ENCODE results near the gene RAC3.

Gene RAC3

GRCh38 chr17:82041144-82041814 lies 9.8 kb downstream of the RAC3 start:
- no peak overlapping the region for H3K4me3 ChIP-seq (ENCODE audit: low read depth, low read length)
- in situ Hi-C loops (cut with HindIII; ENCODE audit: low sequenced_read_pairs) = no loop called here
- DNase-seq (ENCODE audit: low read depth, low spot score) = no peak
- no peak for TF ChIP-seq CTCF (IDR thresholded peaks at IDR 0.05; ENCODE audit: low read depth, low read length)

DNA sequence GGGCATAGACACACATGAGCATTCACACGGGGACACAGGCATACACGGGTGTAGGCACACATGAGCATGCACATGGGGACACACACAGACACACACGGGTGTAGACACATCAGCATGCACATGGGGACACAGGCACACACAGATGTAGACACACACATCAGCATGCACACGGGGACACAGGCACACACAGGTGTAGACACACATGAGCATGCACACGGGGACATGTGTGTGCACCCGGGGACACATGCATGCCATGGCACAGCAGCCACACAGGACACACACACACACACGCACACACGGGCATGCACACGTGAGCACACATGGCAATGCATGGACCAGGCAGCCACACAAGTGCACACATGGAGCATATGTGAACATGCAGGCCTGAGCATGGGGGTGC lies 11.2 kb downstream of the RAC3 start:
- DNase-seq (ENCODE audit: low read depth, low spot score) = no peak
- no peak for TF ChIP-seq CTCF (IDR thresholded peaks at IDR 0.05; ENCODE audit: low read depth, low read length)
- H3K4me3 ChIP-seq (ENCODE audit: low read depth, low read length) = no peak overlapping the region
- in situ Hi-C loops (cut with HindIII; ENCODE audit: low sequenced_read_pairs) = no loop called here

- in situ Hi-C loops (cut with HindIII; ENCODE audit: low sequenced_read_pairs) = no loop called here
- TF ChIP-seq CTCF (IDR thresholded peaks at IDR 0.05; ENCODE audit: low read depth, low read length) = no peak
- H3K4me3 ChIP-seq (ENCODE audit: low read depth, low read length) = no peak overlapping the region
- DNase-seq (ENCODE audit: low read depth, low spot score) = no peak
Observed at GRCh38 chr17:82043507-82043906, 12.0 kb downstream of the RAC3 start.

- in situ Hi-C loops (cut with HindIII; ENCODE audit: low sequenced_read_pairs) = no loop called here
- no peak overlapping the region for H3K4me3 ChIP-seq (ENCODE audit: low read depth, low read length)
- no peak for TF ChIP-seq CTCF (IDR thresholded peaks at IDR 0.05; ENCODE audit: low read depth, low read length)
- no peak for DNase-seq (ENCODE audit: low read depth, low spot score)
Observed at GRCh38 chr17:82045936-82046484, 14.5 kb downstream of the RAC3 start.

DNA sequence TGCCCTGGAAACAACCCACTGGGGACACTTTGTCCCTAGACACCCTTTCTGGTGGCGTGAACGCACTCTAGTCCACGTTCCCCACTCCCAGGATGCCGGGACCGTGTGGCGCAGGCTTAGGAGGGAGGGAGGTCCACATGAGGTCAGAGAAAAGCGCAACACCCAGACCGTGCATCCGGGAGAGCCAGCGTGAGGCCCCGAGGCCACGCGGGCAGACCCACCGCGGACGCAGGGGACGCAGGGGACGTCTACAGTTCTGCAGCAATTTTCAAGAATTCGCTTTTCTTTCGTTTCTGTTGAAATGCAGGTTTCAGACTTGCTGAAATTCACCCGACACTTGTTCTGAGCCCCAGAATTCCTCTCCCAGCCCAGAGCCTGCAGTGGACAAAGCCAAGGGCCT lies 15.4 kb downstream of the RAC3 start:
- no peak for DNase-seq (ENCODE audit: low read depth, low spot score)
- in situ Hi-C loops (cut with HindIII; ENCODE audit: low sequenced_read_pairs) = no loop called here

GRCh38 chr17:82047379-82047778 lies 15.9 kb downstream of the RAC3 start:
- in situ Hi-C loops (cut with HindIII; ENCODE audit: low sequenced_read_pairs) = no loop called here
- TF ChIP-seq CTCF (IDR thresholded peaks at IDR 0.05; ENCODE audit: low read depth, low read length) = no peak
- H3K4me3 ChIP-seq (ENCODE audit: low read depth, low read length) = no peak overlapping the region
- no peak for DNase-seq (ENCODE audit: low read depth, low spot score)

More for the DNA sequence above, 15.4 kb downstream of the RAC3 start:
- no peak for TF ChIP-seq CTCF (IDR thresholded peaks at IDR 0.05; ENCODE audit: low read depth, low read length)
- H3K4me3 ChIP-seq (ENCODE audit: low read depth, low read length) = no peak overlapping the region
